DND-41 (cell line): ENCODE data around the gene DLG2.

ENCODE experiments used
- ATAC-seq: fragments of 200-7000 bp; cut with Tn5 transposase; 3 replicates; pipeline ENCODE4 v1.9.1; 2021; ENCODE audit warnings: low read depth; ENCODE audit not compliant: insufficient read depth
- DNase-seq: peaks from one replicate; pipeline ENCODE4 v3.0.0-alpha.2; 2020
- H2AFZ ChIP-seq: 2 replicates; pipeline ENCODE4 v1.6.0; 2012; ENCODE audit warnings: low read depth, low read length
- H3K27ac ChIP-seq: 2 replicates; pipeline ENCODE4 v1.5.1; 2012; ENCODE audit warnings: low read length, inconsistent platforms
- H3K27me3 ChIP-seq: fragments of 200-600 bp; sonication (generic); 2 replicates; pipeline ENCODE4 v1.6.0; 2012; ENCODE audit warnings: low read length, mild to moderate bottlenecking, inconsistent platforms; ENCODE audit not compliant: insufficient read depth, poor library complexity
- H3K36me3 ChIP-seq: 2 replicates; pipeline ENCODE4 v1.5.1; 2012; ENCODE audit warnings: low read length, inconsistent platforms; ENCODE audit not compliant: insufficient read depth
- H3K4me1 ChIP-seq: 2 replicates; pipeline ENCODE4 v1.5.1; 2012; ENCODE audit warnings: mild to moderate bottlenecking, low read length; ENCODE audit not compliant: insufficient read depth
- H3K4me2 ChIP-seq: 2 replicates; pipeline ENCODE4 v1.6.0; 2012; ENCODE audit warnings: mild to moderate bottlenecking, moderate library complexity, low read length, inconsistent platforms; ENCODE audit not compliant: insufficient read depth
- H3K4me3 ChIP-seq, 2 experiments: fragments of 200-600 bp in 1 of 2; shearing (Covaris generic) in 1 of 2; 2 replicates each; pipeline ENCODE4 v1.5.1; 2012 to 2016; ENCODE audit warnings: inconsistent platforms in 2 of 2, low read length in 2 of 2, mild to moderate bottlenecking in 2 of 2, low read depth in 1 of 2, moderate library complexity in 1 of 2
- H3K79me2 ChIP-seq: 2 replicates; pipeline ENCODE4 v1.6.0; 2012; ENCODE audit warnings: low read length, inconsistent platforms; ENCODE audit not compliant: insufficient read depth
- H3K9ac ChIP-seq: 2 replicates; pipeline ENCODE4 v1.6.0; 2012; ENCODE audit warnings: low read depth, mild to moderate bottlenecking, inconsistent platforms, low read length, moderate library complexity
- H3K9me3 ChIP-seq: 2 replicates; pipeline ENCODE4 v1.5.1; 2012; ENCODE audit warnings: low read length, moderate library complexity, mild to moderate bottlenecking, inconsistent platforms; ENCODE audit not compliant: insufficient read depth, severe bottlenecking
- H4K20me1 ChIP-seq: 2 replicates; pipeline ENCODE4 v1.6.0; 2012; ENCODE audit warnings: low read length; ENCODE audit not compliant: insufficient read depth
- CTCF ChIP-seq: IDR thresholded peaks from 2 replicates; pipeline ENCODE4 v1.5.1; 2012; ENCODE audit warnings: borderline replicate concordance, low read length, moderate library complexity, mild to moderate bottlenecking; ENCODE audit not compliant: poor library complexity, severe bottlenecking; ENCODE audit errors: extremely low read depth
- EZH2 ChIP-seq: IDR thresholded peaks from 3 replicates; pipeline ENCODE4 v1.6.1; 2012; ENCODE audit warnings: borderline replicate concordance, low read depth, mild to moderate bottlenecking, moderate library complexity, low read length, inconsistent platforms; ENCODE audit not compliant: severe bottlenecking

DLG2 gene

GRCh38 chr11:83979593-83979992 is 1647.6 kb downstream of the DLG2 start:
- H4K20me1 ChIP-seq, result no peaks in the 10 kb centered on the region
- no peaks in the 10 kb centered on the region for H3K9me3 ChIP-seq
- H2AFZ ChIP-seq, result no peak overlapping the region
- no peaks in the 10 kb centered on the region for H3K79me2 ChIP-seq
- no peak for ATAC-seq
- H3K4me1 ChIP-seq, result no peaks in the 10 kb centered on the region
- no peak overlapping the region for H3K27ac ChIP-seq
- H3K36me3 ChIP-seq, result no peaks in the 10 kb centered on the region
- H3K9ac ChIP-seq, result no peak overlapping the region
- no peak overlapping the region for H3K4me2 ChIP-seq
- no peak for DNase-seq
- TF ChIP-seq EZH2, result no peak
- TF ChIP-seq CTCF, result no peak
- H3K27me3 ChIP-seq, result no peaks in the 10 kb centered on the region
- no peak overlapping the region for H3K4me3 ChIP-seq

GRCh38 chr11:83978942-83979341 is 1648.2 kb downstream of the DLG2 start:
- Histone ChIP-seq H3K36me3 (no peaks in the 10 kb centered on the region), H4K20me1 (no peaks in the 10 kb centered on the region), H3K9me3 (no peaks in the 10 kb centered on the region), H3K4me1 (no peaks in the 10 kb centered on the region), H3K27ac (no peak overlapping the region), H2AFZ (no peak overlapping the region), H3K9ac (no peak overlapping the region), H3K4me2 (no peak overlapping the region), H3K4me3 (no peak overlapping the region), H3K27me3 (no peaks in the 10 kb centered on the region), H3K79me2 (no peaks in the 10 kb centered on the region)
- no peak for DNase-seq
- ATAC-seq, result no peak
- TF ChIP-seq CTCF, result no peak
- no peak for TF ChIP-seq EZH2

- TF ChIP-seq CTCF, result no peak
- no peak for TF ChIP-seq EZH2
- Histone ChIP-seq H3K4me3 (no peak overlapping the region), H3K9ac (no peak overlapping the region), H2AFZ (no peak overlapping the region), H3K27ac (no peak overlapping the region), H3K4me2 (no peak overlapping the region), H3K4me1 (no peaks in the 10 kb centered on the region), H3K9me3 (no peaks in the 10 kb centered on the region), H3K27me3 (no peaks in the 10 kb centered on the region), H3K36me3 (no peaks in the 10 kb centered on the region), H4K20me1 (no peaks in the 10 kb centered on the region), H3K79me2 (no peaks in the 10 kb centered on the region)
- DNase-seq (no peak), ATAC-seq (no peak)
These were observed 1651.1 kb downstream of the DLG2 start for GRCh38 chr11:83976086-83976485.

DNA sequence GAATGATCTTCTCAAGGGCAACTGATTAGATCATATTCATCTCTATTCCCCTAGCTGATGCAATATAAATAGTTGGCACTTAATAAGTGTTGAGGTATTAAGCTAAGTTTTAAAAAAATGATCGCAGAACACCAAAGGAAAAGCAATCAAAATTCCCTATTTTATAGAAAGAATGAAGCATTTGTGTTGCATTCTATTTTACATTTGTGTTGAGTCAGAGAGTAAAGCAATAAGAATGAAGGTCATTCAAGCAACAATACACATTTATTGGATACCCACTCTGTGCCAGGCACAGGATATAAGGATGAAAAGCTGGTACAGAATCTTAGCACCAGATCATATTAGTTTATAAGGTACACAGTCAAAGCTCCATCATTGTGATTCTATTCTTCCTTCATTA is 1654.6 kb downstream of the DLG2 start:
- TF ChIP-seq CTCF, result no peak
- no peak for TF ChIP-seq EZH2
- Histone ChIP-seq H3K9me3 (no peaks in the 10 kb centered on the region), H2AFZ (no peak overlapping the region), H4K20me1 (no peaks in the 10 kb centered on the region), H3K36me3 (no peaks in the 10 kb centered on the region), H3K4me2 (no peak overlapping the region), H3K4me3 (no peak overlapping the region), H3K27me3 (no peaks in the 10 kb centered on the region), H3K4me1 (no peaks in the 10 kb centered on the region), H3K9ac (no peak overlapping the region), H3K27ac (no peak overlapping the region), H3K79me2 (no peaks in the 10 kb centered on the region)
- ATAC-seq (no peak), DNase-seq (no peak)
